Frontal cortex (tissue), 4 donors: ENCODE data around the gene NRG2. TPM values are rescaled to one million over a fixed set of nuclear protein-coding genes. Genes with fewer than 3 reads are reported as not detected.

Experiments used
- DNase-seq, 2 donors: peaks; one replicate each; pipeline ENCODE4 v3.0.0; 2012; ENCODE audit warnings: low spot score in 2 of 2
- FAIRE-seq: peaks from 2 replicates; lab custom pipeline; 2012; peaks lifted over from hg19 to GRCh38; lab: Jason Lieb, UNC
- total RNA-seq: library from RNA; depleted of rRNA; stranded (reverse); fragments of >200 nt; gene quantifications from one replicate; pipeline ENCODE4 v1.2.3, GENCODE V29; 2014
- donor health status: control.
- donor health status: control.
- donor health status: control.

Gene NRG2
- total RNA-seq, 1 donor from 2014 or later: 5.3 TPM

- FAIRE-seq: no peak
Measured at GRCh38 chr5:140041492-140042392, 1.4 kb downstream of the NRG2 start.

GRCh38 chr5:140041099-140041491, 2.0 kb downstream of the NRG2 start:
- DNase-seq: no peak
- FAIRE-seq: no peak

More at GRCh38 chr5:140041492-140042392, 1.4 kb downstream of the NRG2 start:
- peak; percentile 61 to 72 for DNase-seq

GRCh38 chr5:140040358-140040757, 2.7 kb downstream of the NRG2 start:
- no peak for FAIRE-seq
- DNase-seq: no peak

GRCh38 chr5:140039561-140039960, 3.5 kb downstream of the NRG2 start:
- FAIRE-seq: no peak

GRCh38 chr5:140038373-140038957, 4.6 kb downstream of the NRG2 start:
- FAIRE-seq (no peak), DNase-seq (no peak)

More at GRCh38 chr5:140039561-140039960, 3.5 kb downstream of the NRG2 start:
- DNase-seq: no peak

- DNase-seq: no peak
- no peak for FAIRE-seq
Measured at GRCh38 chr5:140037012-140037411, 6.1 kb downstream of the NRG2 start.

- FAIRE-seq (no peak), DNase-seq (no peak)
Measured at GRCh38 chr5:140035881-140036280, 7.2 kb downstream of the NRG2 start.

GRCh38 chr5:140033037-140033760, 9.9 kb downstream of the NRG2 start:
- FAIRE-seq (no peak), DNase-seq (no peak)

- DNase-seq (no peak), FAIRE-seq (no peak)
Measured at GRCh38 chr5:140032296-140032695, 10.8 kb downstream of the NRG2 start.

GRCh38 chr5:140027807-140028206, 15.3 kb downstream of the NRG2 start:
- DNase-seq: no peak
- no peak for FAIRE-seq

GRCh38 chr5:140025736-140026135, 17.4 kb downstream of the NRG2 start:
- DNase-seq (no peak), FAIRE-seq (no peak)

- FAIRE-seq (no peak), DNase-seq (no peak)
Measured at GRCh38 chr5:140024928-140025327, 18.2 kb downstream of the NRG2 start.

- DNase-seq: no peak
- no peak for FAIRE-seq
Measured at GRCh38 chr5:140023611-140024191, 19.4 kb downstream of the NRG2 start.

- no peak for FAIRE-seq
Measured at GRCh38 chr5:140020601-140021177, 22.4 kb downstream of the NRG2 start.

GRCh38 chr5:140018920-140019644, 24.0 kb downstream of the NRG2 start:
- no peak for DNase-seq
- no peak for FAIRE-seq

More at GRCh38 chr5:140020601-140021177, 22.4 kb downstream of the NRG2 start:
- no peak for DNase-seq

GRCh38 chr5:140018517-140018916, 24.6 kb downstream of the NRG2 start:
- DNase-seq: no peak
- FAIRE-seq: no peak

GRCh38 chr5:140018096-140018481, 25.0 kb downstream of the NRG2 start:
- FAIRE-seq (no peak), DNase-seq (no peak)

- no peak for FAIRE-seq
- no peak for DNase-seq
Measured at GRCh38 chr5:140017397-140018095, 25.6 kb downstream of the NRG2 start.

- no peak for DNase-seq
- FAIRE-seq: no peak
Measured at GRCh38 chr5:140015706-140016105, 27.4 kb downstream of the NRG2 start.
